Kidney (tissue), 14 donors: ENCODE measurements around the gene ADAMTS20. TPM values are rescaled to one million over a fixed set of nuclear protein-coding genes. Genes with fewer than 3 reads are reported as not detected.
"Not testable (repeated sequence)": the region's sequence is repeated elsewhere in the genome, so short reads cannot be mapped to it uniquely, and the experiment has no call there.

Source experiments
- DNase-seq, 5 donors: peaks; one replicate each; pipeline ENCODE4 v3.0.0-alpha.2; 2013 to 2020
- FAIRE-seq: peaks from 2 replicates; lab custom pipeline; 2012; peaks lifted over from hg19 to GRCh38; lab: Jason Lieb, UNC
- H3K27ac ChIP-seq, 2 donors: one replicate each; pipeline ENCODE4 v1.7.0; 2013; ENCODE audit warnings: low read depth in 2 of 2, low read length in 2 of 2, inconsistent platforms in 1 of 2
- H3K27me3 ChIP-seq: one replicate; pipeline ENCODE4 v1.7.1; 2013; ENCODE audit warnings: low read length, inconsistent platforms; ENCODE audit not compliant: control insufficient read depth, insufficient read depth
- H3K36me3 ChIP-seq, 3 donors: one replicate each; pipeline versions ENCODE4 v1.7.0 to v1.7.1; 2013; ENCODE audit warnings: low read length in 3 of 3, control low read depth in 1 of 3, inconsistent platforms in 1 of 3; ENCODE audit not compliant: insufficient read depth in 3 of 3, control insufficient read depth in 2 of 3
- H3K4me1 ChIP-seq, 3 donors: one replicate each; pipeline versions ENCODE4 v1.7.0 to v1.7.1; 2013; ENCODE audit warnings: low read length in 3 of 3, inconsistent platforms in 1 of 3, low read depth in 1 of 3; ENCODE audit not compliant: control insufficient read depth in 2 of 3, insufficient read depth in 2 of 3
- H3K4me3 ChIP-seq, 3 donors: one replicate each; pipeline versions ENCODE4 v1.7.0 to v1.8.1; 2013; ENCODE audit warnings: low read length in 3 of 3, control low read depth in 1 of 3, inconsistent platforms in 1 of 3
- H3K9ac ChIP-seq, 3 donors: one replicate each; pipeline versions ENCODE4 v1.7.0 to v1.7.1; 2013; ENCODE audit warnings: low read length in 3 of 3, control low read depth in 1 of 3, inconsistent platforms in 1 of 3
- H3K9me3 ChIP-seq, 3 donors: one replicate each; pipeline versions ENCODE4 v1.7.0 to v1.7.1; 2013; ENCODE audit warnings: low read length in 3 of 3, control low read depth in 1 of 3, inconsistent platforms in 1 of 3; ENCODE audit not compliant: control insufficient read depth in 2 of 3, insufficient read depth in 1 of 3
- intact Hi-C: fragments of 100-400 bp; cut with DNase I; formaldehyde crosslinking; loops from one replicate; pipeline ENCODE4 v1.11.1; 2022
- polyA plus RNA-seq: library from polyadenylated mRNA; stranded (reverse); fragments of 350-450 nt; fragmentation: Illumina TruSeq; extraction: RNeasy Lipid Tissue Mini Kit (QIAGEN cat#74804); gene quantifications from one replicate; pipeline ENCODE4 v1.2.3, GENCODE V29; 2014; ENCODE audit warnings: low read depth, low replicate concordance; ENCODE audit not compliant: insufficient read depth
- total RNA-seq: library from RNA; stranded (reverse); fragmentation: NEBNext Ultra II Directional; extraction: Animal tissue kit (Norgen Biotek cat#: 25700); gene quantifications from one replicate; pipeline ENCODE4 v1.2.1, GENCODE V29; 2021
- TF ChIP-seq, protein P1 (sequence below): IDR thresholded peaks from 3 replicates; pipeline ENCODE4 v1.5.1; 2012; ENCODE audit warnings: mild to moderate bottlenecking, moderate library complexity, borderline replicate concordance; ENCODE audit not compliant: insufficient read depth; ENCODE audit errors: extremely low read depth
- donor health status: control.
- donor health status: control.
- donor health status: control.
- donor health status: control.
- donor health status: control.
- donor health status: DM: yes; HTN: yes; CAD: no.
- donor health status: Normal renal cell carcinoma (clear cell type).

ADAMTS20 gene
- total and polyA plus RNA-seq, 2 donors from 2014 or later: not detected

GRCh38 chr12:43362910-43363694 lies 188.9 kb downstream of the ADAMTS20 start:
- TF ChIP-seq, protein P1, sequence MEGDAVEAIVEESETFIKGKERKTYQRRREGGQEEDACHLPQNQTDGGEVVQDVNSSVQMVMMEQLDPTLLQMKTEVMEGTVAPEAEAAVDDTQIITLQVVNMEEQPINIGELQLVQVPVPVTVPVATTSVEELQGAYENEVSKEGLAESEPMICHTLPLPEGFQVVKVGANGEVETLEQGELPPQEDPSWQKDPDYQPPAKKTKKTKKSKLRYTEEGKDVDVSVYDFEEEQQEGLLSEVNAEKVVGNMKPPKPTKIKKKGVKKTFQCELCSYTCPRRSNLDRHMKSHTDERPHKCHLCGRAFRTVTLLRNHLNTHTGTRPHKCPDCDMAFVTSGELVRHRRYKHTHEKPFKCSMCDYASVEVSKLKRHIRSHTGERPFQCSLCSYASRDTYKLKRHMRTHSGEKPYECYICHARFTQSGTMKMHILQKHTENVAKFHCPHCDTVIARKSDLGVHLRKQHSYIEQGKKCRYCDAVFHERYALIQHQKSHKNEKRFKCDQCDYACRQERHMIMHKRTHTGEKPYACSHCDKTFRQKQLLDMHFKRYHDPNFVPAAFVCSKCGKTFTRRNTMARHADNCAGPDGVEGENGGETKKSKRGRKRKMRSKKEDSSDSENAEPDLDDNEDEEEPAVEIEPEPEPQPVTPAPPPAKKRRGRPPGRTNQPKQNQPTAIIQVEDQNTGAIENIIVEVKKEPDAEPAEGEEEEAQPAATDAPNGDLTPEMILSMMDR: no peak
- no peaks in the 10 kb centered on the region for H3K36me3 ChIP-seq
- no peaks in the 10 kb centered on the region for H3K4me1 ChIP-seq
- no peaks in the 10 kb centered on the region for H3K27me3 ChIP-seq
- H3K9ac ChIP-seq: no peak overlapping the region
- FAIRE-seq (no peak), DNase-seq (no peak)
- no peak overlapping the region for H3K4me3 ChIP-seq
- no peak overlapping the region for H3K27ac ChIP-seq
- H3K9me3 ChIP-seq: no peaks in the 10 kb centered on the region
- intact Hi-C loops: no loop called here

GRCh38 chr12:43361031-43361710 lies 190.8 kb downstream of the ADAMTS20 start:
- Histone ChIP-seq H3K4me3 (no peak overlapping the region), H3K9me3 (no peaks in the 10 kb centered on the region), H3K4me1 (no peaks in the 10 kb centered on the region), H3K27me3 (no peaks in the 10 kb centered on the region), H3K36me3 (no peaks in the 10 kb centered on the region), H3K9ac (no peak overlapping the region), H3K27ac (no peak overlapping the region)
- no peak for FAIRE-seq
- DNase-seq: no peak
- TF ChIP-seq, protein P1: no peak
- intact Hi-C loops: no loop called here

GRCh38 chr12:43360001-43360400 lies 192.0 kb downstream of the ADAMTS20 start:
- FAIRE-seq, intact Hi-C loops: not testable (repeated sequence)

DNA sequence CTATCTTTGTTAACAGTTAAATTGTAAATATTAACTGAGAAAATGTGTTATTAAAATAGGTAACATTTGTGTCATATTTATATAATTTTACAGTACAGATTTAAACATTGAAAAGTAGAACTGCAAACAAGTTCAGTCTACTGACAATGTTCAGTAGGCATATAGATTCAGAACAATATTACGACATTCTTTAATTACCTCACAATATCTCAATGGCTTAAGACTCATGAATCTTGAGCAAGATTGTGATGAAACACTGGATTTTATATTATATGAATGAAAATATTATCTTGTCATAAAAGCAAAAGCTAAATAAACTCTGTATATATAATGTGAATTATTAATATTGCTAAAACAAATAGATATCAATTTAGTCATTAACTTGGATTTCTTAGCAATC lies 194.9 kb downstream of the ADAMTS20 start:
- Histone ChIP-seq H3K4me3 (no peak overlapping the region), H3K4me1 (no peaks in the 10 kb centered on the region), H3K27ac (no peak overlapping the region), H3K36me3 (no peaks in the 10 kb centered on the region), H3K27me3 (no peaks in the 10 kb centered on the region), H3K9ac (no peak overlapping the region), H3K9me3 (no peaks in the 10 kb centered on the region)
- DNase-seq (no peak), FAIRE-seq (no peak)
- TF ChIP-seq, protein P1: no peak
- intact Hi-C loops: no loop called here

More at GRCh38 chr12:43360001-43360400, 192.0 kb downstream of the ADAMTS20 start:
- not testable (repeated sequence) for H3K36me3 ChIP-seq, DNase-seq, H3K27me3 ChIP-seq, H3K9ac ChIP-seq, H3K9me3 ChIP-seq, H3K4me1 ChIP-seq, H3K27ac ChIP-seq, H3K4me3 ChIP-seq
